Prostate gland (tissue), 2 donors: ENCODE data around the gene OPRPN.

Experiments used
- POLR2AphosphoS5 ChIP-seq: sonication (generic); formaldehyde crosslinking; IDR thresholded peaks from one replicate; pipeline ENCODE4 v1.6.1; 2017; ENCODE audit warnings: antibody characterized with exemption
- TF ChIP-seq, protein P1 (sequence below), 4 experiments: fragments of 200-600 bp in 2 of 4; fragments of 450-650 bp in 2 of 4; sonication (generic) in 2 of 4; IDR thresholded peaks; 1 replicate in 3 of 4; 2 replicates in 1 of 4; pipeline ENCODE4 v1.5.1; 2016 to 2019; ENCODE audit warnings: antibody characterized with exemption in 4 of 4, mild to moderate bottlenecking in 2 of 4, moderate library complexity in 2 of 4

- TF ChIP-seq POLR2AphosphoS5: no peak
- TF ChIP-seq, protein P1, sequence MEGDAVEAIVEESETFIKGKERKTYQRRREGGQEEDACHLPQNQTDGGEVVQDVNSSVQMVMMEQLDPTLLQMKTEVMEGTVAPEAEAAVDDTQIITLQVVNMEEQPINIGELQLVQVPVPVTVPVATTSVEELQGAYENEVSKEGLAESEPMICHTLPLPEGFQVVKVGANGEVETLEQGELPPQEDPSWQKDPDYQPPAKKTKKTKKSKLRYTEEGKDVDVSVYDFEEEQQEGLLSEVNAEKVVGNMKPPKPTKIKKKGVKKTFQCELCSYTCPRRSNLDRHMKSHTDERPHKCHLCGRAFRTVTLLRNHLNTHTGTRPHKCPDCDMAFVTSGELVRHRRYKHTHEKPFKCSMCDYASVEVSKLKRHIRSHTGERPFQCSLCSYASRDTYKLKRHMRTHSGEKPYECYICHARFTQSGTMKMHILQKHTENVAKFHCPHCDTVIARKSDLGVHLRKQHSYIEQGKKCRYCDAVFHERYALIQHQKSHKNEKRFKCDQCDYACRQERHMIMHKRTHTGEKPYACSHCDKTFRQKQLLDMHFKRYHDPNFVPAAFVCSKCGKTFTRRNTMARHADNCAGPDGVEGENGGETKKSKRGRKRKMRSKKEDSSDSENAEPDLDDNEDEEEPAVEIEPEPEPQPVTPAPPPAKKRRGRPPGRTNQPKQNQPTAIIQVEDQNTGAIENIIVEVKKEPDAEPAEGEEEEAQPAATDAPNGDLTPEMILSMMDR (IDR thresholded peaks at IDR 0.05): no peak
These were observed 29.9 kb upstream of the OPRPN start for GRCh38 chr4:70367813-70368212.
